H9 (cell line): ENCODE results near the gene SLC12A9. TPM values are rescaled to one million over a fixed set of nuclear protein-coding genes. Genes with fewer than 3 reads are reported as not detected.

Experiments used
- DNase-seq: peaks from one replicate; pipeline ENCODE4 v3.0.0-alpha.2; 2017
- H2AFZ ChIP-seq: one replicate; pipeline ENCODE4 v1.6.1; 2013; ENCODE audit warnings: mild to moderate bottlenecking, low read length, control low read depth, moderate library complexity
- H2AK5ac ChIP-seq: 2 replicates; pipeline ENCODE4 v1.6.1; 2013; ENCODE audit warnings: low read length, control low read depth, mixed read lengths; ENCODE audit not compliant: insufficient read length
- H2BK120ac ChIP-seq: one replicate; pipeline ENCODE4 v1.6.1; 2013; ENCODE audit warnings: low read depth, mild to moderate bottlenecking, low read length, control low read depth, inconsistent platforms; ENCODE audit not compliant: poor library complexity, severe bottlenecking
- H2BK12ac ChIP-seq: 2 replicates; pipeline ENCODE4 v1.6.1; 2013; ENCODE audit warnings: low read length, control low read depth, mixed read lengths, low read depth; ENCODE audit not compliant: insufficient read length
- H2BK15ac ChIP-seq: 2 replicates; pipeline ENCODE4 v1.6.1; 2013; ENCODE audit warnings: low read depth, low read length, control low read depth
- H2BK20ac ChIP-seq: one replicate; pipeline ENCODE4 v1.6.1; 2013; ENCODE audit warnings: low read depth, mild to moderate bottlenecking, low read length, control low read depth, inconsistent platforms; ENCODE audit not compliant: poor library complexity, severe bottlenecking
- H2BK5ac ChIP-seq: 2 replicates; pipeline ENCODE4 v1.6.1; 2013; ENCODE audit warnings: low read length, control low read depth, mixed read lengths; ENCODE audit not compliant: insufficient read length
- H3K14ac ChIP-seq: 2 replicates; pipeline ENCODE4 v1.6.1; 2013; ENCODE audit warnings: low read length, control low read depth; ENCODE audit not compliant: insufficient read depth
- H3K18ac ChIP-seq: 2 replicates; pipeline ENCODE4 v1.6.1; 2013; ENCODE audit warnings: low read depth, mild to moderate bottlenecking, mixed read lengths, low read length, control low read depth; ENCODE audit not compliant: insufficient read length
- H3K23ac ChIP-seq: 2 replicates; pipeline ENCODE4 v1.6.1; 2013; ENCODE audit warnings: low read length, control low read depth, mixed read lengths, low read depth; ENCODE audit not compliant: insufficient read length
- H3K23me2 ChIP-seq: 2 replicates; pipeline ENCODE4 v1.6.1; 2013; ENCODE audit warnings: low read depth, mild to moderate bottlenecking, mixed read lengths, low read length, control low read depth; ENCODE audit not compliant: insufficient read length, poor library complexity, severe bottlenecking
- H3K27ac ChIP-seq: 2 replicates; pipeline ENCODE4 v1.5.1; 2013; ENCODE audit warnings: low read length, control low read depth, mixed read lengths, low read depth; ENCODE audit not compliant: insufficient read length
- H3K27me3 ChIP-seq: 2 replicates; pipeline ENCODE4 v1.6.1; 2013; ENCODE audit warnings: low read length, control low read depth, inconsistent platforms; ENCODE audit not compliant: insufficient read depth
- H3K4ac ChIP-seq: 2 replicates; pipeline ENCODE4 v1.6.1; 2013; ENCODE audit warnings: low read depth, mild to moderate bottlenecking, control low read depth, inconsistent platforms, low read length, moderate library complexity
- H3K4me1 ChIP-seq: 2 replicates; pipeline ENCODE4 v1.6.1; 2013; ENCODE audit warnings: low read length, control low read depth, inconsistent platforms; ENCODE audit not compliant: insufficient read depth
- H3K4me2 ChIP-seq: 2 replicates; pipeline ENCODE4 v1.6.1; 2013; ENCODE audit warnings: low read length, control low read depth, mixed read lengths; ENCODE audit not compliant: insufficient read length, insufficient read depth
- H3K56ac ChIP-seq: 2 replicates; pipeline ENCODE4 v1.6.1; 2013; ENCODE audit warnings: low read depth, mild to moderate bottlenecking, mixed read lengths, low read length, control low read depth; ENCODE audit not compliant: insufficient read length
- H3K79me1 ChIP-seq: 2 replicates; pipeline ENCODE4 v1.6.1; 2013; ENCODE audit warnings: low read depth, mild to moderate bottlenecking, moderate library complexity, low read length, control low read depth, inconsistent platforms; ENCODE audit not compliant: insufficient read depth, poor library complexity, severe bottlenecking
- H3K79me2 ChIP-seq: 2 replicates; pipeline ENCODE4 v1.6.1; 2013; ENCODE audit warnings: low read length, control low read depth, inconsistent platforms; ENCODE audit not compliant: insufficient read depth
- H3K9ac ChIP-seq: 2 replicates; pipeline ENCODE4 v1.6.1; 2013; ENCODE audit warnings: low read length, control low read depth, mixed read lengths; ENCODE audit not compliant: insufficient read length; ENCODE audit errors: extremely low read depth
- H3K9me3 ChIP-seq: one replicate; pipeline ENCODE4 v1.6.1; 2013; ENCODE audit warnings: low read depth, low read length, inconsistent platforms; ENCODE audit not compliant: control insufficient read depth
- H3T11ph ChIP-seq: one replicate; pipeline ENCODE4 v1.6.1; 2013; ENCODE audit warnings: mild to moderate bottlenecking, low read length, control low read depth, inconsistent platforms
- H4K20me1 ChIP-seq: one replicate; pipeline ENCODE4 v1.6.1; 2013; ENCODE audit not compliant: control insufficient read depth, insufficient read length, insufficient read depth
- H4K5ac ChIP-seq: 2 replicates; pipeline ENCODE4 v1.6.1; 2013; ENCODE audit warnings: low read depth, mild to moderate bottlenecking, mixed read lengths, low read length, control low read depth; ENCODE audit not compliant: insufficient read length
- H4K8ac ChIP-seq: replicated peaks from 2 replicates; pipeline ENCODE4 v1.6.1; 2013; ENCODE audit warnings: low read length, control low read depth, mixed read lengths, low read depth; ENCODE audit not compliant: insufficient read length
- H4K91ac ChIP-seq: 2 replicates; pipeline ENCODE4 v1.6.1; 2013; ENCODE audit warnings: low read depth, mild to moderate bottlenecking, moderate library complexity, mixed read lengths, low read length, control low read depth; ENCODE audit not compliant: insufficient read length
- H3K27ac Mint-ChIP-seq, 3 experiments: 2 replicates in 2 of 3; 3 replicates in 1 of 3; pipeline ENCODE4 v1.8.0; 2020 to 2021; ENCODE audit warnings: mixed read lengths in 3 of 3, mild to moderate bottlenecking in 1 of 3, moderate library complexity in 1 of 3
- H3K27me3 Mint-ChIP-seq: 2 replicates; pipeline ENCODE4 v1.8.0; 2021; ENCODE audit warnings: low read depth, mild to moderate bottlenecking, moderate library complexity, mixed read lengths
- H3K36me3 Mint-ChIP-seq, 3 experiments: 2 replicates in 2 of 3; 3 replicates in 1 of 3; pipeline ENCODE4 v1.8.0; 2020 to 2021; ENCODE audit warnings: low read depth in 3 of 3, mixed read lengths in 3 of 3; ENCODE audit not compliant: insufficient read depth in 1 of 3
- H3K4me1 Mint-ChIP-seq, 2 experiments: 2 replicates each; pipeline ENCODE4 v1.8.0; 2020; ENCODE audit warnings: mixed read lengths in 2 of 2
- H3K4me3 Mint-ChIP-seq, 2 experiments: 2 replicates in 1 of 2; 3 replicates in 1 of 2; pipeline ENCODE4 v1.8.0; 2020 to 2021; ENCODE audit warnings: mild to moderate bottlenecking in 2 of 2, mixed read lengths in 2 of 2, moderate library complexity in 1 of 2
- H3K9me3 Mint-ChIP-seq, 2 experiments: 2 replicates in 1 of 2; 3 replicates in 1 of 2; pipeline ENCODE4 v1.8.0; 2020; ENCODE audit warnings: mild to moderate bottlenecking in 2 of 2, mixed read lengths in 2 of 2, moderate library complexity in 1 of 2
- CTCF ChIP-seq: fragments of 200-600 bp; sonication (generic); conservative IDR thresholded peaks from 3 replicates; pipeline ENCODE4 v1.8.0; 2021; ENCODE audit warnings: antibody characterized with exemption, mild to moderate bottlenecking
- WGBS: extraction: QIAGEN DNeasy Blood & Tissue Kit; methylation state at CpG from one replicate; pipeline ENCODE4 v1.1.7; 2013; ENCODE audit warnings: missing lambda C conversion rate, low lambda C conversion rate, mixed read lengths; ENCODE audit not compliant: insufficient read length; ENCODE audit errors: extremely low coverage; 5-methylcytosine and 5-hydroxymethylcytosine counted together
- total RNA-seq: library from RNA; stranded (reverse); gene quantifications from 2 replicates; pipeline ENCODE4 v1.2.1, GENCODE V29; 2021

SLC12A9 gene
- total RNA-seq, 1 experiment from 2014 or later, result 43.0 TPM

GRCh38 chr7:100899432-100899831 is 46.9 kb downstream of the SLC12A9 start:
- Histone ChIP-seq H4K91ac (no peak overlapping the region), H3K4me2 (no peak overlapping the region), H4K20me1 (no peaks in the 10 kb centered on the region), H3K9ac (no peak overlapping the region), H2BK5ac (no peak overlapping the region), H3K4ac (no peak overlapping the region), H3K27me3 (peaks cover 7% of the 10 kb centered on the region), H4K8ac (no peak overlapping the region), H3K4me1 (no peaks in the 10 kb centered on the region; the same call in 1 of the 2 replicates), H3K14ac (no peak overlapping the region), H2BK12ac (no peak overlapping the region), H3K79me1 (no peaks in the 10 kb centered on the region), H3K18ac (no peak overlapping the region), H3K23me2 (peaks cover 9% of the 10 kb centered on the region), H2AFZ (no peak overlapping the region), H2BK20ac (no peak overlapping the region), H2BK15ac (no peak overlapping the region), H3K56ac (no peak overlapping the region), H3K27ac (no peak overlapping the region), H3K79me2 (no peaks in the 10 kb centered on the region), H2AK5ac (no peak overlapping the region), H3T11ph (no peak overlapping the region), H2BK120ac (no peak overlapping the region), H3K23ac (no peak overlapping the region), H3K9me3 (no peaks in the 10 kb centered on the region), H4K5ac (no peak overlapping the region)
- DNase-seq, result no peak
- H3K27ac Mint-ChIP-seq, result no peak overlapping the region
- H3K36me3 Mint-ChIP-seq, result no peaks in the 10 kb centered on the region
- H3K4me3 Mint-ChIP-seq, result no peak overlapping the region
- peaks cover 23% of the 10 kb centered on the region for H3K27me3 Mint-ChIP-seq
- WGBS, result no CpG with 5 or more reads among the region's 5 CpGs
- H3K4me1 Mint-ChIP-seq, result peaks cover 9 to 11% of the 10 kb centered on the region in 2 experiments
- no peak for TF ChIP-seq CTCF
- H3K9me3 Mint-ChIP-seq, result no peaks in the 10 kb centered on the region; a peak in 2 of 5 replicates
